ENCODE measurements around the gene POMT1.

POMT1 gene

DNA sequence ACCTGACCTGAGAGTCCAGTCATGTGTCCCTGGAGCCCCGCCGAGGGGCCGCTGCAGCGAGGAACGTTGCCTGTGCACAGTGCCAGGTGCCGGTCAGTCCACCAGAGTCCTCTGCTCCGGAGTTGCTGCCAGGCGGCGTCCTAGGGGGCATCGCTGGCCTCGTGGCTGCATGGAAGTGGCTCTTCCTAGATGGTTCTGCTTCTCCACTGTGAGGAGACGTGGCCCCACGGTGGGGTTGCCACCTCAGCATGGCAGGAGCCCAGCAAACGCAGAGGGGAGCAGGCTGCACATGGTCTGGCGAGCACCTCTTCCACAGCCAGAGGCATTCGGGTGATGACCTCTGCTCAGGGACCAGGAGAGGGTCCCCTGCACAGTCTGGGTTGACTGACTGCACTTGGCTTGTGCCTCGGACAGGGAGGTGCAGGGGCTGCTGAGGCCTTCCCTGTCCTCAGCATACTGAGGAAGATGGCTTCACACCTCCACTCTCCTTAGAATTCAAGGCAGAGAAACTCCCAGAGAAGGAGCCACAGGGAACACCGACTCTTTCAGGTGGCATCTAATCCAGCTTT lies 25.9 kb upstream of the POMT1 start:
- DNase-seq = no peak

DNA sequence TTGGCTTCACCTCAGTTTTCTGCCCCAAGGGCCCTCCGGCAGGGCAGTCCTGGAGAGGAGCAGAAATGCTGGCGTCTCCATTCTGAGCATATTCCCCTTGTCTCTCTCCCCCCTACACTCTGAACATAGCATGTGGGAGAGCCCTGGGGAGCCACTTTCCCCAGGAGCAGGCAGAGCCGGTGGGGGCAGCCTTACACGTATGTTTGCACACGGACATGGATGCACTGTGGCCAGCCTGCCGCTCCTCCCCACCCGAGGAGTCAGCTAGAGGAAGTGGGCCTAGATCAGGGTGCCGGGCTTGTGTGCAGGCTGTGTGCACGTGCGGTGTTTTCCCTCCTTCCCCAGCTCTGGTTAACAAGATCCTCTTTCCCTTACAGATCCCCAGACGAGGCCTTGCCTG lies 25.4 kb upstream of the POMT1 start:
- DNase-seq = no peak

DNA sequence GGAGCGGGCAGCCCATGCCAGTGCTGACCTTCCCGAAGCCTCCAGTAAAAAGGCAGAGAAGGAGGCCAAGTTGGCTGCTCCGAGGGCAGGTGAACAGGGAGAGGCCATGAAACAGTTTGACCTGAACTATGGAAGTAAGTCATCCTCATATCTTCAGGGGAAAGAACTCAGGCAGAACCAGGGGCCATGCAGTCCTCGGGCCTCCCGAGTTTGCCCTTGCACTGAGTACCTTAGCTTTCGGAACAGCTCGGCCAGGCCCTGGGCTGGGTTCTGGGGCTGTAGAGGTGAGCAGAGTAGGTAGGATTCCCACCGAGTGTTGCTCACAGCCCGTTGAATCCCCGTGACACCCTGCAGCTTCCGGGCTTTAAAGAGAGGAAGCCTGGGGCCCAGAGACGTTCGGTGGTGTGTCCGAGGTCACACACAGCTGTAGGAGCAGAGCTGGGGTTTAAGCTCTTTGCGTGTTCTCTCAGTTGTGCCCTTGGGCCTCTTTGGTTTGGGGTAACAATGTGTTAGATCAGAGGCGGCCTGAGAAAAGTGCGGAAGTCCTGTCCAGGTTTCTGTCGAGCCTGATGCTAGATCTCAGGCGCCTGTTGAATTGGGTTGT lies 24.8 kb upstream of the POMT1 start:
- DNase-seq = no peak

DNA sequence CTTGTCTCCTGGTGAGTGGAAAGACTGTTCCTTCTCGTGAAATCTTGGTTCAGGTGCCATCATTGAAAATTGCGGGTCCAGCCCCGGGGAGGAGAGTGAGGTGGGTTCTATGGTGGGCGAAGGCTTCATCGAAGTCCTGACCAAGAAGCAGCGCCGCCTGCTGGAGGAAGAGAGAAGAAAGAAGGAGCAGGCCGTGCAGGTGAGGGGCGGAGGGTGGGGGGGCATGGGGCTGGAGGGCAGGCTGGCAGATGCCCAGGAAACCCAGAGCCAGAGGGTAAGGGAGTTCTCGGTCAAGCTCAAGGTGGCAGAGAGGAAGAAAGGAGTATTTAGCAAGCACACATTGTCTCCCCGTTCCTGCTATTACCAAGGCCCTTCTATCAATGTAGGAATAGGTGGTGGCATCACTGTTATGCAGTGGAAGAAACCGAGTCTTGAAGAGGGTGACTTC lies 24.3 kb upstream of the POMT1 start:
- peak; percentile 33 for DNase-seq

DNA sequence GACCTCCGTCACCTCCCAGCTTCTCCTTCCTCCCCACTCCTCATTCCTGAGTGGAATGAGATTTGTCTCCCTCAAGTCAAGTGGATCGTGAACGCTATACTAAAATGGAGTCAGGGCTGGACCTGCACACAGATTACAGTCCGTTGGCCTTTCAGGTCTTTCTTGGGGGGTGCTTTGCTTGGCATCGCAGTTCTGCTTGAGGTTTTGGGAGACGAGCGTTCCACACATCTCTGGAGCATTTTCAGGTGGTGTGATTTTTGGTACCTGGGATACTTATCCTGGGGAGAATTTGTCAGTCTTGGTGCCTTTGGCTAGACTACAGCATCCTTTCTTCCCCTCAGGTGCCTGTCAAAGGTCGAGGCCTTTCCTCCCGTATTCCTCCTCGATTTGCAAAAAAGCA lies 23.8 kb upstream of the POMT1 start:
- no peak for DNase-seq

DNA sequence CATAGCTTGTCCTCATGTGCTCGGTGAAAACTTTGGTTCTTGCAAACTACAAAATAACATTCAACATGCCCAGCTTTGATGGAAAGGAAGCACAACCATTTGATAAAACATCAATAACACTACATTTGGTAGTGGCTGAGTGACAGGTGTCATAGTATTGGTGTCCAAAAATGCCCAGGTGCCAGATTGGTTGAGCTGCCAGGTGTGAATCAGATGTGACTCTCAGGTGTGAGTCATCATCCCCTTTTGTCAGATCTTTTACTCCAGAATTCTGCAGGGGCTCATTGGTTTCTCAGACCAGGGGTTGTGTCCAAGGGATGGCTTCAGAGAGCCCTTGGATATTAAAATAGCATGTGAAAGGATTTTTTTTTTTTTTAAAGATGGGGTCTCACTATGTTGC lies 22.5 kb upstream of the POMT1 start:
- DNase-seq = no peak

DNA sequence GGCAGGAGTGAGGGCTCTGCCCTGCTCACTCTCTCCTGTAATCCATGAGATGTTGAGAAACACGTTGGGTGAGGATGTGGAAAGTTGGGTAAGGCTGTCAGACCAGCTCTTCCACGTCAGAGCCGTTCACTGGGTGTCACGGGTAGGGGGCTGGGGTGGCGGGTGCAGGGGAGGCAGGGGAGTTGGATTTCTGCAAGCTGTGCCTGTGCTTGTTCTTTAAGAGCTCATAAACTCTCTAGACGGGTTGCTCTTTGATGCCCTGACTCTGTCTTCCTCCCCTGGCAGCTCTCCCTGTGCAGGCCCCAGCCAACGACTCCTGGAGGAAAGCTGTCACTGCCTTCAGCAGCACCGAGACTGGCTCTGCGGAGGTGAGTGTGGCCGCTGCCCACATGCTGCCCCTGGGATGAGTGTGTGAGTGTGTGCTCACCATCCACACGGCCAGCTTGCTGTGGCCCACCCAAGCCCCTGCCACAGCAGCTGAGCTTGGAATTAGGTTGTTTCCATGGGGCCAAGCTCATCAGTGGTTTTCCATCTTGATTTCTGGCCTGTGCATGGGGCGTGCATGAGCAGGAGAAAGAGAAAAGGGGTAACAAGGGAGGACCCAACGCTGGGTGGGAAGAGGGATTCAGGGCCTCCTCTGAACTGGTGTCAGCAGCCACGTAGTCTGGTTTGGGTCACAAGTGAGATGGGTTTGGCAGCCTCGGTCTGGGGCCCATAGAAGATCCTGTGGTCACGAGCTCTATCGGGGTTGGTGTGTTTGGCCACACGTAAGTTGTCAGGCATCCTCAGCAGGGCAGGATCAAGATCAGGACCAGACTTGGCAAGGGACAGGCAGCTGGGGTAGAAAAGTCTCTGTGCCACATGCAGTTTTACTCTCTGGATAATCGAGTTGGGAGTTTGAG lies 21.0 kb upstream of the POMT1 start:
- DNase-seq = no peak

DNA sequence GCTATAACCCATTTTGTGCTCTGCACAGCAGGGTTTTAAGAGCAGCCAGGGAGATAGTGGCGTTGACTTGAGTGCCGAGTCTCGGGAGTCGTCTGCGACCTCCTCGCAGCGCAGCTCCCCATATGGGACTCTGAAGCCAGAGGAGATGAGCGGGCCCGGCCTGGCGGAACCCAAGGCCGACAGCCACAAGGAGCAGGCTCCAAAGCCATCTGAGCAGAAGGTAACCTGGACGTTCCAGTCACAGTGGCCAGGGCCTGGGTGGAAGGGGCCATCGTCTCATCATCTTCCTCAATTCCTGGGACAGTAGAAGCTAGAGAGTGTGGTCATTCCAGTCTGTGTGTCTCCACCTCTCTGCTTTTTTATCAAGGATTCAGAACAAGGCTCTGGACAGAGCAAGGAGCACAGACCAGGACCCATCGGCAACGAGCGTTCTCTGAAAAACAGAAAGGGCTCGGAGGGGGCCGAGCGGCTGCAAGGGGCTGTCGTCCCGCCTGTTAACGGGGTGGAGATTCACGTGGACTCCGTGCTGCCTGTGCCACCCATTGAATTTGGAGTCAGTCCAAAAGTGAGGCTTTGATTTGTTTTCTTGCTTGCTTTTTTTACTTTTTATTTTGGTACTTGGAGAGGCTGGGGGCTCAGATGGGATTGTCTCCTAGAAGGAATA lies 20.2 kb upstream of the POMT1 start:
- no peak for DNase-seq

DNA sequence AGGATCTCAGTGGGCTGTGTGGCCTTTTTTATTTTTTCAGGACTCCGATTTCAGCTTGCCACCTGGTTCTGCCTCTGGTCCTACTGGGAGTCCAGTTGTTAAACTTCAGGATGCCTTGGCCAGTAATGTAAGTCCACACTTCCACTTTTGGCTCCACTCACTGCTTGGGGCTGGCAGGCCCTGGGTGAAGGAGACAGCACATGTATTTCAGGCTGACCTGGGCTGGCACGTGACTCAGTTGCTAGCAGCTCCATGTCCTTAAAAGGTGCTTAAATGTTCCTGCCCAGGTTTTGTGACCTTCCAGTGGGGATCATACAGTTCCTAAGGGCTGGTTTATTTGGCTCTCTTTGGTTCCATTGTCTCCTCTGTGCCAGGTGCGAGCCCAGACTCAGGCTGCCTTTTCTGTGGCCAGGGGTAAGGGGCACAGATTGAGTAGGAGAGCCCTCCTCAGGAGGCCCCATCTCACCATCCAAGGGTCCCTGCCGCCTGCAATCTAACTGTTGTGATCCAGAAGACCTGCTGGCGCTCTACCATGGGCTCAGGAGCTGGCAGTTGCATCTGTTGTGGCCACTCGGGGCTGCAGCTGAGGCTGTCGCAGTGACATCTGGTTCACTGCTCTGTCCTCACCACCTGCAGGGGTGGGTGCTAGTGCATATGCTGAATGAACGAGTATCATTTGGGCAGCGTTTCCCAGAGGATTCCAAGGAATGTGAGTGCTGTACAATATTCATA lies 19.2 kb upstream of the POMT1 start:
- DNase-seq = no peak

DNA sequence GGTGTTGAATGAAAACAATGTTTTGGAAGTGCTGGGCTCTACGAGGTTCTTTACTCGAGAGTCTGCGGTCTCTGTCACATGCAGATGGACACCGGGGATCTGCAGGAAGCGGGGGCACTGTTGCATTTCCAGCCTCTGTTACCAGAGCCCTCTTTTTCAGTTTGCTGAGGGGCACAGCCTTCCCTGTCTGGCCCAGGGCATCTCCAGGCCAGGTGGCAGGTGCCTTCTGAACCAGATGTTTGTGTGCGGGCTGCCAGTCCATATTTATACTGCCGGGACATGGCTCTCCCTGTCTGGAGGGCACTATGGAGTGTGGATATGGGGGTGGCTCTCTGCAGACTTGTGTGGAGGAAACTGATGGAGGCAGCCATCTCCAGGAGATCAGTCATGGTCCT lies 18.7 kb upstream of the POMT1 start:
- no peak for DNase-seq

DNA sequence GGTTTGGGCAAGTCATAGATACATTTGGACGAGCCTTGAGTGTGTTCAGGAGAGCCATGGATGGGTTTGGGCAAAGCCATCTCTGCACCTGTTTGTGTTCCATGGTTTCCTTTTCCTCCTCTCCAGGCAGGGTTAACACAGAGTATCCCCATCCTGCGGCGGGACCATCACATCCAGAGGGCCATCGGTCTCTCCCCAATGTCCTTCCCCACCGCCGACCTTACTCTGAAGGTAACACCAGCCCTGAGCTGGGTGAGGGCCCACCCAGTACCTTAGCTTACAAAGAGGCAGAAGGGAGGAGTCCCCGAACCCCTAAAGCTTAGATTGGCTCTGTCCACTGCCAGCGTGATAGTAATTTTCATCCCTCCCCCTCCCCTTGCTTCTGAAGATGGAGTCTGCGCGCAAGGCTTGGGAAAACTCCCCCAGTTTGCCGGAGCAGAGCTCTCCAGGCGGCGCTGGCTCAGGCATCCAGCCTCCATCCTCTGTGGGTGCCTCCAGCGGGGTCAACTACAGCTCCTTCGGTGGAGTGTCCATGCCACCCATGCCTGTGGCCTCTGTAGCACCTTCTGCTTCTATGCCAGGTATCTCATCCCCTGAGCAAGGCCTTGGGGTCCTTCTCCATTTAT lies 18.0 kb upstream of the POMT1 start:
- no peak for DNase-seq

DNA sequence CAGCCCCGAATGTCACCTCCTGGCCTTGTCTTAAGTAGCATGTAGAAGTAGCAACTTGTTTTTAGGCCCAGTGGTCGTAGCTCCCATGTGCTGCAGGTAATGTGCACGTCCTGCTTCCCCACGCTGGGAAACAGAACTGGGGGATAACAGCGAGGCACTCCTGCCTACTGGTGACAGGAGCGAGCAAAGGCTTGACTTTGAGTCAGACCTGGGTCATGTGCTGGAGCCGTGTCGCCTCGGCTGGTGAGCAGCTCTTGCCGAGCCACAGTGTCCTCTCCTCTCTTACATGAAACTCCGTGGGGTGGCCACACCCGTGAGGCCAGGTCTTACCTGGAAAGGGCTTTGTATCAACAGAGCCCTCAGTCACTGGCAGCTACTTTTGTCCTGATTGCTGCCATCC lies 17.5 kb upstream of the POMT1 start:
- DNase-seq = no peak

DNA sequence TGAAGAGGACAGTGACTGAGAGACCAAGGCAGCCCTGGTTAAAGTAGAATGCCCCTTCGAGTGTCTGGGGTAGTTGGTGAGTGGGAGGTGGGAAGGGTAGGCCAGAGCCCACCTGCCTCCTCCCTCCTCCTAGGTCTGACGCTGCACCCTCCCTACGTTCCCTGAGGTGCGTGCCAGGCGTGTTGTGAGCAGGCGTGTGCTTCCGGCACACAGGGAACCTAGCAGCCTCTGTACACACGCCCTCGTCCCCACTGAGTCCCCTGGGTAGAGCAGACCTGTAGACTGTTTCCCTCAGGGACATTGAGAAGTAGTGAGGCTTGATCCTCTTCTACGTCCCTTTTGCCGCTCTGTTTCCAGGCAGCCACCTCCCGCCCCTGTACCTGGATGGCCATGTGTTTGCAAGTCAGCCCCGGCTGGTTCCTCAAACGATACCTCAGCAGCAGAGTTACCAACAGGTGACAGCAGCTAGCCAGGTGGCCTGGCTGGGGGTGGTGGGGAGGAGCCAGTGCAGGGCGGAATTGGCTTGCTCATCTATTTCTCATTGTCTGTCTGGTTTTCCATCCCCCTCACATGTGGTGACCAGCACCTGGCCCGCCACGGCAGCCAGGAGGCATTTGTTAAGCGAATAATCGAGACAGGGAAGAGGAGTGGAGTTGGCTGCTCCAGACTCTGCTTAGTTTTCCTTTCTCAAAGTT lies 16.8 kb upstream of the POMT1 start:
- DNase-seq = no peak

DNA sequence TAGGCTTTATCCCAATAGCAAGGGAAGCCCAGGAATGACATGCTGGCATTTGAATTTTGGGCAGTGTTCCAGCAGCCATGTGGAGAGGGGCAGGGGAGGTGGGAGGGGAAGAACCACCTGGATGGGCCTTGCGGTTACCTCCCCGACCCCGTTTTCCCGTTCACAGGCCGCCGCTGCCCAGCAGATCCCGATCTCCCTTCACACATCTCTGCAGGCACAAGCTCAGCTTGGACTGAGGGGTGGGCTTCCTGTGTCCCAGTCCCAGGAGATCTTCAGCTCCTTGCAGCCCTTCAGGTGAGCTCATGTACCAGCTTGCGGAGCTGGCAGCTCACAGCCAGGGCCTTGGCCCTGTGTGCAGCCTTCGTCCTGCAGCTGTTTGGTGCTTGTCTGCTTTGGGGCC lies 15.7 kb upstream of the POMT1 start:
- DNase-seq = no peak

DNA sequence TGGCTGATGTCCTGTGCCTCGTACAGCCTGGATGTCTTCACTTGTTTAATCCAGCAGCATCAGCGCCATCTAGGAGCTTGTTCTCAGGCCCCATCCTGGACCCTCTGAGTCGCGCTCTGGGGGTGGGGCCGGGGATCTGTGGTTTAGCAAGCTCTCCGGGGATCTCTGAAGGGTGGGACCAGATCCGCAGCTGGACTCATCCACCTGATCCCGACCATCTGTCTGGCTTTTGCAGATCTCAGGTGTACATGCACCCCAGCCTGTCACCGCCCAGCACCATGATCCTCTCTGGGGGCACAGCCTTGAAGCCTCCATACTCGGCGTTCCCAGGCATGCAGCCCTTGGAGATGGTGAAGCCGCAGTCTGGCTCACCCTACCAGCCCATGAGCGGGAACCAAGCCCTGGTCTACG lies 15.1 kb upstream of the POMT1 start:
- peak; percentile 25 for DNase-seq

DNA sequence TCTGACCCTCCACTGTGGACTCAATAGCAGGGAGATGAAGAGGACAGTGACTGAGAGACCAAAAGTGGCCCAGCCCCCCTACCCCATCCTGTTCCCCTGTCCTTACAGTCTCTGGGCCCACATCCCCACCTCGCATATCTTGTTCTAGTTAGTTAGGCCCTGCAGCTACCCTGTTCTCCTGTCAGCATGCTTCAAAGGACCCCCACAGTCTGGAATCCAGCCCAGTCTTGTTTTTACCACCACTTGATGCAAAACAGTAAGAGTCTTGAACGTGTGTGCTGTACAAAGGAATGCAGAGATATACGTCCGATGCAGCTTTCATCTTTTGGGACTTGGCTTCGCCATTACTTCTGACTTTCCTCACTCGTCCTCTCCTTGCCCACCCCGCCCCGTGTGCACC lies 12.2 kb upstream of the POMT1 start:
- DNase-seq = no peak

DNA sequence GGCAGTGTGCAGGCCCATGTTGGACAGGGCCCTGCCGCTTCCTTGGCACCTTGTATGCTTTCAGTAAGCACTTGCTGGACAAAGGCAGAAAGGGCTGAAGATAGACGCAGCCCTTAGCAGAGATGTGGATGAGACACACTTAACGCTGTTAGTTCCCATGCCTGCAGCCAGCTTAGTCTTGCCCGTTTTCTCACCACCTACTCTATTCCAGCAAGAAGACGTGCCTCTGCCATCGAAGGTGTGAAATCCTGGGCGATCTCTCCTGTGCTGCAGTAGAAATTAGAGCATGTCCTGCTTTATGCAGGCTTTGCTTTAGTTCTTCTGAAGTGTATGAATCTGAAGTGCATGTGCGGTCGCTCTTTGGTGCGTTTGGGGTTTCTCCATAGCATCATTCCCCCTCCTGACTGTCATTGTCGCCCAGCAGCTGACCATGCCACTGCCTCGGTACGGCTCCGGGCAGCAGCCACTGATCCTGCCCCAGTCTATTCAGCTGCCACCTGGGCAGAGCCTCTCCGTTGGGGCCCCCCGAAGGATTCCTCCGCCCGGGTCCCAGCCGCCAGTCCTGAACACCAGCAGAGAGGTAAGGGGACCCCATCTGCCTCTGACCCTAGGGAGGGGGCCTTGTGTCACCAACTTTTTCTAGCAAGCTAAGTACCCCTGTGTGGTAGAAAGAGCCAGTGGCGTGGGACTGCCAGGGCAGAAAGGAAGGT lies 11.6 kb upstream of the POMT1 start:
- DNase-seq = no peak

DNA sequence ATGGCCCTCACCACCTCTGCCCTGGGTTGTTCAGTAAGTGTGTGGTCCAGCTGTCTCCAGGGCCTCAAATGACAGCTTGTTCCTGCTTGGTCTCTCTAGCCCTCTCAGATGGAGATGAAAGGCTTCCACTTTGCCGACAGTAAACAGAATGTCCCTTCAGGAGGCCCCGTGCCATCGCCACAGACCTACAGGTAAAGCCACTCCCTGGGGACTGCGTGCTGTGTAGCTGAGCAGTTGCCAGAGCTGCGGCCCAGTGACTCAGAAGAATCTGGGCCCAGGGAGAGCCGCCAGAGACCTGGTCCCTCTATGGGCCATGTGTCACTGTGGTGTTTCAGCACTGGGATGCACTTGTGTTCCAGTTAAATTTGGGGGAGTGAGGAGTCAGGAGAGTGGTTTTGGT lies 10.6 kb upstream of the POMT1 start:
- DNase-seq = no peak

DNA sequence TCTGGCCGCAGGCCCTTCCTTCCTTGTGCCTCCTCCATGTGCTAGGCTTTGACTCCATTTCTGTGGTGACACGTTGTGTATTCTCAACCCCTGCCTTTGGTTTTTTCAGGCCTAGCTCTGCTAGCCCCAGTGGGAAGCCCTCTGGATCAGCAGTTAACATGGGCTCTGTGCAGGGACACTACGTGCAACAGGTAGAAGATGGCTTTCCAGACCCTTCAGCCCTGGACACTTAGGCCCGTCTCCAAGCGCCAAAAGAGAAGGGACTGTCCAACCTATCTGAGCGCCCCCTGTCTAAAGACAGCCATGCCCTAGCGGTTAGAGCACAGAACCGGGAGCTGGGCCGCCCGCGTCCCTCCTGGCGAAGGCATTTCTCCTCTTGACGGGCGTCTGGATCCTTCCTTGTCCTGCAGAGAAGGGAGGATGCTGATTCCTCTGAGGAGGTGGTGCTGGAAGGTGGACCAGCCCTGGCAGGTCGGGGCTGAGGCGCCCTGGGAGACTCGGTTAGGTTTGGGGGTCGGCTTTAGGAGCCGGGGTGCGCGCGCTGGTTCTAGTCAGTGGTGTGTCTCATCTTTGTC lies 8.3 kb upstream of the POMT1 start:
- no peak for DNase-seq

DNA sequence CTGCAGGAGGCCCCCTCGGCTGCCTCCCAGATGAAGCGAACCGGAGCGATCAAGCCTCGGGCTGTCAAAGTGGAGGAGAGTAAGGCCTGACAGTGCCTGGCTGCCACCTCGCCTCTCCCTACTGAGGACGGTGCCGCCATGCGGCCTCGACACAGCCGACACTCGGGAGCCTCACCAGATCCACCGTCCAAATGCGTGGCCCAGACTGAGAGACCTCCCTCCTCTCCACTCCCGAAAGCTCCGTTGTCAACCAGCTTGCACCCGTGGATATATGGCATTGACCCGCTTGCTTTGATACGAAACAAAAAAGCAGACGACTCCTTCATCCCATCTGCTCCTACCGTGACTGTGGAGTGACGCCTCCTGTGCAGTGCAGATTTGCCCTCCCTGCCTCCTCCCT lies 6.9 kb upstream of the POMT1 start:
- no peak for DNase-seq

All from fibroblast of skin of right quadriceps (primary cell).